ENCODE measurements around the gene LATS2.
"Not testable (repeated sequence)": the region's sequence is repeated elsewhere in the genome, so short reads cannot be mapped to it uniquely, and the experiment has no call there.

- TF ChIP-seq SNAI2 (CRISPR knock-in tag; IDR thresholded peaks at IDR 0.05); RARB (CRISPR knock-in tag; IDR thresholded peaks at IDR 0.05); CSDC2 (CRISPR knock-in tag; IDR thresholded peaks at IDR 0.05); PPARA (CRISPR knock-in tag; IDR thresholded peaks at IDR 0.05; ENCODE audit: borderline replicate concordance); ARNTL (CRISPR knock-in tag; IDR thresholded peaks at IDR 0.05; ENCODE audit: borderline replicate concordance, low read depth); TCF4 (CRISPR knock-in tag; IDR thresholded peaks at IDR 0.05; ENCODE audit: borderline replicate concordance): not testable (repeated sequence)
- TF ChIP-seq, protein P1, sequence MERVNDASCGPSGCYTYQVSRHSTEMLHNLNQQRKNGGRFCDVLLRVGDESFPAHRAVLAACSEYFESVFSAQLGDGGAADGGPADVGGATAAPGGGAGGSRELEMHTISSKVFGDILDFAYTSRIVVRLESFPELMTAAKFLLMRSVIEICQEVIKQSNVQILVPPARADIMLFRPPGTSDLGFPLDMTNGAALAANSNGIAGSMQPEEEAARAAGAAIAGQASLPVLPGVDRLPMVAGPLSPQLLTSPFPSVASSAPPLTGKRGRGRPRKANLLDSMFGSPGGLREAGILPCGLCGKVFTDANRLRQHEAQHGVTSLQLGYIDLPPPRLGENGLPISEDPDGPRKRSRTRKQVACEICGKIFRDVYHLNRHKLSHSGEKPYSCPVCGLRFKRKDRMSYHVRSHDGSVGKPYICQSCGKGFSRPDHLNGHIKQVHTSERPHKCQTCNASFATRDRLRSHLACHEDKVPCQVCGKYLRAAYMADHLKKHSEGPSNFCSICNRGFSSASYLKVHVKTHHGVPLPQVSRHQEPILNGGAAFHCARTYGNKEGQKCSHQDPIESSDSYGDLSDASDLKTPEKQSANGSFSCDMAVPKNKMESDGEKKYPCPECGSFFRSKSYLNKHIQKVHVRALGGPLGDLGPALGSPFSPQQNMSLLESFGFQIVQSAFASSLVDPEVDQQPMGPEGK (CRISPR knock-in tag; IDR thresholded peaks at IDR 0.05; ENCODE audit: borderline replicate concordance): not testable (repeated sequence)
Measured at GRCh38 chr13:20948001-20948400, 113.4 kb downstream of the LATS2 start.

Data from SK-N-SH treated with all-trans-retinoic acid at 6 μM for 48 hours (cell line).